Hepatocyte (in vitro differentiated cells): ENCODE data around the gene IGFBP7. TPM values are rescaled to one million over a fixed set of nuclear protein-coding genes. Genes with fewer than 3 reads are reported as not detected.
A peak's percentile ranks its signal among the peaks of the same experiment; 100 is the strongest.

Source experiments
- DNase-seq: peaks from one replicate; pipeline ENCODE4 v3.0.0-alpha.2; 2016; ENCODE audit warnings: low spot score
- H2AFZ ChIP-seq: fragments of 200-600 bp; sonication (generic); 2 replicates; pipeline ENCODE4 v1.6.0; 2016; ENCODE audit warnings: antibody characterized with exemption, mild to moderate bottlenecking
- H3K27ac ChIP-seq: fragments of 200-600 bp; sonication (generic); 2 replicates; pipeline ENCODE4 v1.5.1; 2016; ENCODE audit warnings: mild to moderate bottlenecking
- H3K27me3 ChIP-seq: fragments of 200-600 bp; sonication (generic); 2 replicates; pipeline ENCODE4 v1.6.1; 2016
- H3K36me3 ChIP-seq: fragments of 200-600 bp; sonication (generic); replicated peaks from 2 replicates; pipeline ENCODE4 v1.5.1; 2016; ENCODE audit warnings: low read depth; ENCODE audit not compliant: insufficient read depth
- H3K4me1 ChIP-seq: fragments of 200-600 bp; sonication (generic); 2 replicates; pipeline ENCODE4 v1.5.1; 2016; ENCODE audit warnings: mild to moderate bottlenecking, moderate library complexity; ENCODE audit not compliant: insufficient read depth
- H3K4me2 ChIP-seq: fragments of 200-600 bp; sonication (generic); 2 replicates; pipeline ENCODE4 v1.6.0; 2016
- H3K4me3 ChIP-seq: fragments of 200-600 bp; sonication (generic); 2 replicates; pipeline ENCODE4 v1.5.1; 2016; ENCODE audit warnings: mild to moderate bottlenecking
- H3K79me2 ChIP-seq: fragments of 200-600 bp; sonication (generic); 2 replicates; pipeline ENCODE4 v1.6.0; 2017; ENCODE audit warnings: mild to moderate bottlenecking
- H3K9me2 ChIP-seq: fragments of 200-600 bp; sonication (generic); replicated peaks from 2 replicates; pipeline ENCODE4 v1.6.0; 2017; ENCODE audit warnings: mild to moderate bottlenecking; ENCODE audit not compliant: insufficient read depth
- H3K9me3 ChIP-seq: fragments of 200-600 bp; sonication (generic); 2 replicates; pipeline ENCODE4 v1.5.1; 2016; ENCODE audit warnings: low read depth, mild to moderate bottlenecking
- H4K20me1 ChIP-seq: fragments of 200-600 bp; sonication (generic); 2 replicates; pipeline ENCODE4 v1.6.0; 2016; ENCODE audit warnings: mild to moderate bottlenecking; ENCODE audit not compliant: insufficient read depth, poor library complexity, severe bottlenecking
- EZH2 ChIP-seq: fragments of 200-600 bp; sonication (generic); IDR thresholded peaks from 2 replicates; pipeline ENCODE4 v1.6.1; 2016; ENCODE audit warnings: antibody characterized with exemption, mild to moderate bottlenecking, borderline replicate concordance
- EZH2phosphoT487 ChIP-seq: fragments of 200-600 bp; sonication (generic); IDR thresholded peaks from one replicate; pipeline ENCODE4 v1.6.1; 2018; ENCODE audit warnings: antibody characterized with exemption, mild to moderate bottlenecking, low read depth, moderate library complexity; ENCODE audit not compliant: unreplicated experiment, severe bottlenecking
- WGBS: methylation state at CpG from one replicate; pipeline ENCODE4 v1.1.6; 2016; ENCODE audit warnings: low lambda C conversion rate; ENCODE audit errors: missing lambda C conversion rate; 5-methylcytosine and 5-hydroxymethylcytosine counted together
- polyA plus RNA-seq: library from polyadenylated mRNA; unstranded; fragments of >200 nt; fragmentation: Nextera tagmentation; extraction: Ambion mirVana; gene quantifications from 2 replicates; pipeline ENCODE4 v1.2.1, GENCODE V29; 2016
- total RNA-seq: library from RNA; depleted of rRNA; stranded (reverse); fragments of >200 nt; gene quantifications from 2 replicates; pipeline ENCODE4 v1.2.3, GENCODE V29; 2014
- TF ChIP-seq, protein P1 (sequence below): fragments of 200-600 bp; sonication (generic); IDR thresholded peaks from 2 replicates; pipeline ENCODE4 v1.5.1; 2016; ENCODE audit warnings: antibody characterized with exemption, mild to moderate bottlenecking; ENCODE audit not compliant: poor library complexity

The IGFBP7 gene
- total and polyA plus RNA-seq, 2 experiments from 2014 or later = 73.4 to 122 TPM

DNA sequence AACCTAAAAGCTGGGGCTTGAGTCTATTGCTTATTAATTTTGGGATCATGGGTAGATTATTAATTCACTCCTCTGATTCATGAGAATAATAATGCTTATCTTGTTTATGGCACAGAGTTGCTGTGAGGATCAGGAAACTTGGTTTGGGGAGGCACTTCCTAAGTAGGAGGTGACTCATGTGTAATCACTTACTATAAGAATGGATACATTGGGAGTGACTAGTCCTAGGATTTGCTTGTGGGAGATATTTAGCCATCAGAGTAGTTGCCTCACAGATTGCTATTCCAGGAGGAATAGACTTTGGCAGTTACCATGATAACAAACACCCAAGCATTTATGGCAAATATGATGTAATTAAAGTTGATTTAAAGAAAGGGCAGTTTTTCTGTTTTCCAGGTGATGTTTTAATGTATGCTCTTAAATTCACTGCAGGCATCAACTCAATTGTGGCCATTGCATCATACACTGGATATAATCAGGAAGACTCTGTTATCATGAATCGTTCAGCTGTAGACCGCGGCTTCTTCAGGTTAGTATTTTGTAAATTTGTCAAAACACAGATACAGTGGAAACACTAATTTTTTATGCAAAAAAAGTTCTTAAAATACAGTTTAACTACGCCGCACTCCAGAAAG lies 89.6 kb downstream of the IGFBP7 start:
- TF ChIP-seq EZH2 (no peak), EZH2phosphoT487 (no peak)
- TF ChIP-seq, protein P1, sequence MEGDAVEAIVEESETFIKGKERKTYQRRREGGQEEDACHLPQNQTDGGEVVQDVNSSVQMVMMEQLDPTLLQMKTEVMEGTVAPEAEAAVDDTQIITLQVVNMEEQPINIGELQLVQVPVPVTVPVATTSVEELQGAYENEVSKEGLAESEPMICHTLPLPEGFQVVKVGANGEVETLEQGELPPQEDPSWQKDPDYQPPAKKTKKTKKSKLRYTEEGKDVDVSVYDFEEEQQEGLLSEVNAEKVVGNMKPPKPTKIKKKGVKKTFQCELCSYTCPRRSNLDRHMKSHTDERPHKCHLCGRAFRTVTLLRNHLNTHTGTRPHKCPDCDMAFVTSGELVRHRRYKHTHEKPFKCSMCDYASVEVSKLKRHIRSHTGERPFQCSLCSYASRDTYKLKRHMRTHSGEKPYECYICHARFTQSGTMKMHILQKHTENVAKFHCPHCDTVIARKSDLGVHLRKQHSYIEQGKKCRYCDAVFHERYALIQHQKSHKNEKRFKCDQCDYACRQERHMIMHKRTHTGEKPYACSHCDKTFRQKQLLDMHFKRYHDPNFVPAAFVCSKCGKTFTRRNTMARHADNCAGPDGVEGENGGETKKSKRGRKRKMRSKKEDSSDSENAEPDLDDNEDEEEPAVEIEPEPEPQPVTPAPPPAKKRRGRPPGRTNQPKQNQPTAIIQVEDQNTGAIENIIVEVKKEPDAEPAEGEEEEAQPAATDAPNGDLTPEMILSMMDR = no peak
- Histone ChIP-seq H3K9me2 (no peaks in the 10 kb centered on the region), H4K20me1 (no peaks in the 10 kb centered on the region), H3K27me3 (no peaks in the 10 kb centered on the region), H3K36me3 (peaks cover 5% of the 10 kb centered on the region), H3K79me2 (no peaks in the 10 kb centered on the region), H3K4me3 (no peak overlapping the region), H3K4me2 (no peak overlapping the region), H3K9me3 (no peaks in the 10 kb centered on the region), H3K4me1 (no peaks in the 10 kb centered on the region), H2AFZ (no peak overlapping the region), H3K27ac (no peak overlapping the region)
- no peak for DNase-seq
- 80% methylated on average over 5 of the region's 5 CpGs for WGBS

DNA sequence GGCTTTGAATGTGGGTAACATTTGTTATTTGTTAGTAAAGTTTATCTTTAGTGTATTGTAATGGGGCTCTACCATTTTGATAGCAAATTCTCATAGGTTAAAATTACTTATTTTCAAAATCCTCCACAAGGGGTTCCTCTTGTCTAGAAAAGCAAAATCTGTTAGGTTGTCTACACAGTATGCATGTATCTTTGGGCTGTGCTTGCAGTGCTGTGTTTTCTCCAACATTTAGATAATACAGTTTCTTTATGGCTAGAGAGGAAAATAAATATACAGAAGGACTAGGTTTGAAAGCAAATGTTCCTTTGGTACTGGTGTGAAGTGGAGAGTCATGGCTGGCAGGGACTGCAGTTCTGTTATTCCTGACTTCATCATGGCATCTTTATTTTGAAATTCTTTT lies 91.2 kb downstream of the IGFBP7 start:
- H3K9me3 ChIP-seq = no peaks in the 10 kb centered on the region
- no peak overlapping the region for H2AFZ ChIP-seq
- H3K9me2 ChIP-seq = no peaks in the 10 kb centered on the region
- no peak overlapping the region for H3K4me3 ChIP-seq
- no peak for DNase-seq
- H3K79me2 ChIP-seq = no peaks in the 10 kb centered on the region
- no peak for TF ChIP-seq EZH2
- TF ChIP-seq EZH2phosphoT487 = no peak
- TF ChIP-seq, protein P1 = peak; percentile 18
- H3K27ac ChIP-seq = no peak overlapping the region
- H3K4me1 ChIP-seq = no peaks in the 10 kb centered on the region
- no peaks in the 10 kb centered on the region for H3K27me3 ChIP-seq
- H3K4me2 ChIP-seq = no peak overlapping the region
- H3K36me3 ChIP-seq = peaks cover 5% of the 10 kb centered on the region
- H4K20me1 ChIP-seq = no peaks in the 10 kb centered on the region

DNA sequence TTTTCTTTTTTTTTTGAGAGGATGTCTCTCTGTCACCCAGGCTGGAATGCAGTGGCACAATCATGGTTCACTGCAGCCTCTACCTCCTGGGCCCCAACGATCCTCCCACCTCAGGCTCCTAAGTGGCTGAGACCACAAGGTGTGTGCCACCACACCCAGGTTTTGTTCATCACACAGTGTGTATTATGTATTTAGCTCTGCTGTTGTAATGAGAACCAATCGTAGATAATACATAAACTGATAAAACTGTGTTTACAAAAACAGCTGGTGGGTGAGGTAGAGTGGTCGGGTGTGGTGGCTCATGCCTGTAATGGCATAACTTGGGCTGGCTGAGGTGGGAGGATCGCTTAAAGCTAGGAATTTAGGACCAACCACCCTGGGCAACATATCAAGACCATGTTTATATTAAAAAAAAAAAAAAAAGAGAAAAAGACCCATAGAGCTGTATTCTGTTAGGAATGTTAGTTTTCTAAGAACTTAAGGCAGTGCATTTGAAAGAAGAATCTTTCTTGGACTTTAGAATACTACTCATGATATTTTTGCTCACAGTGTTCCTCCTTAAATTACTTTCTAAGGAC lies 96.6 kb downstream of the IGFBP7 start:
- no peaks in the 10 kb centered on the region for H3K27me3 ChIP-seq
- no peaks in the 10 kb centered on the region for H3K4me1 ChIP-seq
- H2AFZ ChIP-seq = no peak overlapping the region
- H3K4me3 ChIP-seq = no peak overlapping the region
- H3K4me2 ChIP-seq = no peak overlapping the region
- H3K27ac ChIP-seq = no peak overlapping the region
- TF ChIP-seq EZH2phosphoT487 (no peak), EZH2 (no peak)
- TF ChIP-seq, protein P1 = no peak
- DNase-seq = no peak
- no peaks in the 10 kb centered on the region for H3K9me2 ChIP-seq
- no peaks in the 10 kb centered on the region for H3K9me3 ChIP-seq
- WGBS = 82% methylated on average over 4 of the region's 4 CpGs
- H3K79me2 ChIP-seq = no peaks in the 10 kb centered on the region
- H4K20me1 ChIP-seq = no peaks in the 10 kb centered on the region
- no peaks in the 10 kb centered on the region for H3K36me3 ChIP-seq
